HL-60 (cell line): ENCODE results near the gene AMT.

Experiments used
- CTCF ChIP-seq: IDR thresholded peaks from one replicate; pipeline ENCODE4 v1.5.1; 2011; ENCODE audit warnings: low read length, control low read depth, inconsistent platforms; ENCODE audit not compliant: insufficient read depth
- GABPA ChIP-seq: IDR thresholded peaks from 2 replicates; pipeline ENCODE4 v1.6.1; 2012; ENCODE audit warnings: low read depth
- POLR2AphosphoS5 ChIP-seq: IDR thresholded peaks from 2 replicates; pipeline ENCODE4 v1.6.1; 2012; ENCODE audit warnings: low read depth
- REST ChIP-seq: IDR thresholded peaks from 2 replicates; pipeline ENCODE4 v1.6.1; 2012; ENCODE audit warnings: low read depth; ENCODE audit not compliant: insufficient replicate concordance

- TF ChIP-seq POLR2AphosphoS5: no peak
- no peak for TF ChIP-seq CTCF
- no peak for TF ChIP-seq REST
- TF ChIP-seq GABPA: no peak
These were observed 33.0 kb downstream of the AMT start for GRCh38 chr3:49389297-49389696.
